Measurements from ENCODE around the gene UTS2.

DNA sequence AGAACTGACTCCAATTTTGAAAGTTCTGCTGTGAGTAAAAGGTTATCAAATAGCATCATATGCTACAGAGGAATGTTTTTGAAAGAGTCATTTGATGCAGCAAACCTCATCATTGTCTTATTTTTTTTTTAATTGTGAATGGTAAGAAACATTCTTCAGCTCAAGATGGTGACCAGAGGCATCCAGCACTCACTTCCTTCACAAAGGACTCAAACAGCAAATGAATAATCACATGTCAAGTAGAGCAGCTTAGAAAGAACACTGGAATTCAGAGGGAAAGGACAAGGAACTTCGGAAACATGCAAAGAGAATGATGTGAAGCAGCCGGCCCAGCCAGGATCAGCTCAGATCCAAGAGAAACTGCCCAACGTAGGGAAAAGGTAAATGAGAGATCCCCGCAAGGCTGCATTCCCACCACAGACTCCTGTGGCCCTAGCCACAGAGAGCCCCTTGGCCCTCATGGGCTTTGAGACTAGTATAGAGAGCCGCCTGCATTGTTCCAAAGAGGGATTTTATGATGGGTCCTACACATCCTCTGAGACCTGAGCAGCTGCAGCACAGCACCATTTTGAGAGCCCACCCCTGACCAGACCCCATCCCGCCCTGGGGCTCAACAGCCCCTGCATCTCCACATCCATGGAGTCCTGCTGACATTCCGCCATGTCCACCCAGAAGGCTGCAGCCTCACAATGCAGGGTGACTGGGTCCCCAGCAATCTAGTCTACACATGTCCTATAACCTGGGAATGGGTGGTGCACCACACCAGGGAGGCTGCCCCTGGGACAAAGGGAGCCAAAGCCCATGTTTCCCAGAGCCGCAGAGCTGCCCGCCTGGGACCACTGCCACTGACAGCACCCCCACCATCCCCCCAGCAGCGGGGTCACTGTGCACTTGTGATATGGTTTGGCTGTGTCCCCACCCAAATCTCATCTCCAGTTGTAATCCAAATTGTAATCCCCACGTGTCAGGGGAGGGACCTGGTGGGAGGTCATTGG lies 21.2 kb upstream of the UTS2 start:
- no peak for TF ChIP-seq ZNF766 (CRISPR knock-in tag; IDR thresholded peaks at IDR 0.05; ENCODE audit: borderline replicate concordance)
- no peak for TF ChIP-seq MAFK (conservative IDR thresholded peaks at IDR 0.05 in 1 of 2, IDR thresholded peaks at IDR 0.05 in 1 of 2; ENCODE audit: low read length in 2 of 2)
- no peak for TF ChIP-seq REPIN1 (CRISPR knock-in tag; IDR thresholded peaks at IDR 0.05; ENCODE audit: borderline replicate concordance, low read depth)
- no peak for TF ChIP-seq RBAK (CRISPR knock-in tag; IDR thresholded peaks at IDR 0.05)
- no peak for TF ChIP-seq ZNF468 (CRISPR knock-in tag; IDR thresholded peaks at IDR 0.05)
- TF ChIP-seq CTCF (CRISPR knock-in tag; IDR thresholded peaks at IDR 0.05): no peak
- no peak for TF ChIP-seq IRF2 (CRISPR knock-in tag; IDR thresholded peaks at IDR 0.05)
- no peak for TF ChIP-seq KDM4B (CRISPR knock-in tag; IDR thresholded peaks at IDR 0.05)
- no peak for TF ChIP-seq POLR2AphosphoS5 (IDR thresholded peaks at IDR 0.05; ENCODE audit: low read depth, low read length)
- TF ChIP-seq EZH2 (conservative IDR thresholded peaks at IDR 0.05; ENCODE audit: low read depth, low read length): no peak
- TF ChIP-seq RELA (CRISPR knock-in tag; IDR thresholded peaks at IDR 0.05): no peak
- TF ChIP-seq RAD21 (CRISPR knock-in tag; IDR thresholded peaks at IDR 0.05): no peak
- TF ChIP-seq NBN (conservative IDR thresholded peaks at IDR 0.05): no peak
- TF ChIP-seq TCF7L2 (IDR thresholded peaks at IDR 0.05; ENCODE audit: low read depth, low read length): no peak

Measured in HepG2 (cell line).